Kasumi-1 (cell line): ENCODE data around the gene LRRC41.
A peak's percentile ranks its signal among the peaks of the same experiment; 100 is the strongest.
"Not testable (repeated sequence)": the region's sequence is repeated elsewhere in the genome, so short reads cannot be mapped to it uniquely, and the experiment has no call there.

Source experiments
- DNase-seq, 2 experiments: peaks; one replicate each; lab custom pipeline; 2025; lab: John Stamatoyannopoulos, UW

LRRC41 gene

DNA sequence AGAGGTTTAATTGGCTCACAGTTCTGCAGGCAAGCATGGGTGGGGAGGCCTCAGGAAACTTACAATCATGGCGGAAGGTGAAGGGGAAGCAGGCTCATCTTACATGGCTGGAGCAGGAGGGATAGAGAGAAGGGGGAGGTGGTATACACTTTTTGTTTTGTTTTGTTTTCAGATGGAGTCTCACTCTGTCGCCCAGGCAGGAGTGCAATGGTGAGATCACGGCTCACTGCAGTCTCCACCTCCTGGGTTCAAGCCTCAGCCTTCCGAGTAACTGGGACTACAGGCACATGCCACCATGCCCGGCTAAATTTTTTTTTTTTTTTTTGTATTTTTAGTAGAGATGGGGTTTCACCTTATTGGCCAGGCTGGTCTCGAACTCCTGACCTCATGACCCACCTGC is 18.8 kb upstream of the LRRC41 start:
- DNase-seq, result not testable (repeated sequence)

DNA sequence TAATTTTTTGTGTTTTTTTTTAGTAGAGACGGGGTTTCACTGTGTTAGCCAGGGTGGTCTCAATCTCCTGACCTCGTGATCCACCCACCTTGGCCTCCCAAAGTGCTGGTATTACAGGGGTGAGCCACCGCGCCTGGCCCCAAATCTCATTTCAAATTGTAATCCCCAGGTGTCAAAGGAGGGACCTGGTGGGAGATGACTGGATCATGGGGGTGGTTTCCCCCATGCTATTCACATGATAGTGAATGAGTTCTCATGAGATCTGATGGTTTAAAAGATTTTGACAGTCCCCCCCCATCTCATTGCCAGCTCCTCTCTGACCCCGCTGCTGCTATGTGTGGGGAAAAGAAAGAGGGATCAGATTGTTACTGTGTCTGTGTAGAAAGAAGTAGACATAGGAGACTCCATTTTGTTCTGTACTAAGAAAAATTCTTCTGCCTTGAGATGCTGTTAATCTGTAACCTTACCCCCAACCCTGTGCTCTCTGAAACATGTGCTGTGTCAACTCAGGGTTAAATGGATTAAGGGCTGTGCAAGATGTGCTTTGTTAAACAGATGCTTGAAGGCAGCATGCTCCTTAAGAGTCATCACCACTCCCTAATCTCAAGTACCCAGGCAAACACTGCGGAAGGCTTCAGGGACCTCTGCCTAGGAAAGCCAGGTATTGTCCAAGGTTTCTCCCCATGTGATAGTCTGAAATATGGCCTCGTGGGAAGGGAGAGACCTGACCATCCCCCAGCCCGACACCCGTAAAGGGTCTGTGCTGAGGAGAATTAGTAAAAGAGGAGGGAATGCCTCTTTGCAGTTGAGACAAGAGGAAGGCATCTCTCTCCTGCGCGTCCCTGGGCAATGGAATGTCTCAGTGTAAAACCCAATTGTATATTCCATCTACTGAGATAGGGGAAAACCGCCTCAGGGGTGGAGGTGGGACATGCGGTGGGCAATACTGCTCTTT is 16.8 kb upstream of the LRRC41 start:
- DNase-seq, result not testable (repeated sequence)

DNA sequence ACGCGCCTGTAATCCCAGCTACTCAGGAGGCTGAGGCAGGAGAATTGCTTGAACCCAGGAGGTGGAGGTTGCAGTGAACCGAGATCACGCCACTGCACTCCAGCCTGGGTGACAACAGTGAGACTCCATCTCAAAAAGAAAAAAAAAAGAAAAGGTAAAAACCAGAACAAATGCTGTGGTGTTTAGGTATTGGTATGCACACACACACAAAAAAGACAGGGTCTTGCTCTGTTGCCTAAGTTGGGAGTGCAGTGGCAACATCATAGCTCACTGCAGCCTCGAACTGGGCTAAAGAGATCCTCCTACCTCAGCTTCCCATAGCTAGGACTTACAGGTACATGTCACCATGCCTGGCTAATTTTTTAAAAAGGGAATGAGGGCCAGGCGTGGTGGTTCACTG is 15.9 kb upstream of the LRRC41 start:
- not testable (repeated sequence) for DNase-seq

DNA sequence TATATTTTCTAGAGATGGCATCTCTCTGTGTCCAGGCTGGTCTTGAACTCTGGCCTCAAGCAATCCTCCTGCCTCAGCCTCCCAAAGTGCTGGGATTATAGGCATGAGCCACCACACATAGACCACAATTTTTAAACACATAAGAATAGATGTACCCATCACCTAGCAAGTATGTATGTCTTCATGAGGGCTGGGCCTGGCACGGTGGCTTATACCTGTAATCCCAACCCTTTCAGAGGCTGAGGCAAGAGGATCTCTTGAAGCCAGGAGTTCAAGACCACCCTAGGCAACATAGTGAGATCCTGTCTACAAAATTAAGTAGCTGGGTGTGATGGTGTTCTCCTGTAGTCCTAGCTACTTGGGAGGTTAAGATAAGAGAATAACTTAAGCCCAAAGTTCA is 13.9 kb upstream of the LRRC41 start:
- DNase-seq, result no peak

DNA sequence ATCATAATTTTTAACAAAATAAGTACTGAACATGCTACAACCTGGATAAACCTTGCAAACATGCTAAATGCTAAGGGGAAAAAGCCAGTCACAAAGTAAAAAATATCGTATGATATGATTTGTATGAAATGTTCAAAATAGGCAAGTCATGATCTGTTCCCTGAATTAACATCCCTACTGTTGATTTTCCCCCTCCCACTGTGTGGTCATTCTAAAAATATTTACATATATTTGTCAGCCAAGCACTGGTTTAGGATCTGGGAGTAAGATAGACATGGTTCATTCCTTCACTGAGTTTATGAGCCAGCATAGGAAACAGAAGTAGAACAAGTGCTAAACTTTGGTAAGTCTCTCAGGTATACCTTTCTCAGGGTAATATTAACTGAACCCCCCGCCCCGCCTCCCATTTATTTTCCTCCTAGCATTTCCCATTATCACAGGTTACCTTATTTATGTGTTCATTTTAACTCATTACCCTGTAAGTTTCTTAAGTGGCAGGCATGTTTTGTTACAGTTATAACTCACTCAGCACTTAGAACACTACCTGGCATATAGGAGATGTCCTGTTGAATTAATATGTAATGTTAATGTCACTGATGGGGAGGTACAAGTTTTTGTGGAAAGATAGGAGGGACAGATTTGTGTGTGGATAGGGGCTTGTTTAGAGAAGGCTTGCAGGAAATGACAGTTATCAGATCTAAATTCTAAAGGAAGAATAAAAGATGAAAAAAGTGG is 12.4 kb upstream of the LRRC41 start:
- DNase-seq, result no peak

DNA sequence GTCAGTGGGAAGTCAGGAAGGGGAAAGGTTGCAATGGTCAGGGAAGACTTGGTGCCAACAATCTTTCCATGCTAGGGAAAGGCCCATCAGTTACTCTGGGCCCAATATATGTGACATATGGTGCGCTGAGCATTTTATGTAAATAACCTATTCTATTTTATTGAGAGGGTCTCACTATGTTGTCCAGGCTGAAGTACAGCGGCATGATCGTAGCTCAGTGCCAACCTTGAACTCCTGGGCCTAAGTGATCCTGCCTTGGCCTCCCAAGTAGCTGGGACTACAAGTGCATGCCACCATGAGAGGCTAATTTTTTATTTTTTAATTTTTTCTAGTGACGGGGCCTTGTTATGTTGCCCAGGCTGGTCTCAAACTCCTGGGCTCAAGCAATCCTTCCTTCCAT is 6.9 kb upstream of the LRRC41 start:
- no peak for DNase-seq

DNA sequence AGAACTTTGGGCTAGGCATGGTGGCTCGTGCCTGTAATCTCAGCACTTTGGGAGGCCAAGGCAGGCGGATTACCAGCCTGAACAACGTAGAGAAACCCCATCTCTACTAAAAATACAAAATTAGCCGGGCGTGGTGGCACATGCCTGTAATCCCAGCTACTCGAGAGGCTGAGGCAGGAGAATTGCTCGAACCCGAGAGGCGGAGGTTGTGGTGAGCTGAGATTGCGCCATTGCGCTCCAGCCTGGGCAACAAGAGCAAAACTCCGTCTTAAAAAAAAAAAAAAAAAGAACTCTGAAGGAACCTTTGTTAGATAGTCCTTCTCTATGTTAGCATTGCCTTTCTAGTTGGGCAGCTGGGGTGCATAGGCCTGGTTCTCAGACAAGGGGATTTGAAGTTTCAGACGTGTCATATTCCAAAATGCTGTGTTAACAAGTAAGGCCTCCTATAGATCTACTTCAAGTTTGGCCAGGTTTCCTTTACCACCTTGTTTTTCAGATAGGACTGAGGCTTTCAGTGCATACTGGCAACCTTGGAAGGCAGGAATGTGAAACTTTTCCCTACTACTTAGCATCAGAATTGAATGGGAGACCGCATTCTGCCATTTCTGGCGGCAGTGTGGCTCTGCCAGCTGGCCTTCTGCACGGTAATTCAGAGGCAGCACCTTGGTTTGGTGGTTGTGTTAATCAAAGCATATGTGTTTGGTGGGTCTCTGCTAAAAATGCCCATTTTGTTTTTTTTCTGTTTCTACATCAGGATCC is 6.2 kb upstream of the LRRC41 start:
- no peak for DNase-seq

DNA sequence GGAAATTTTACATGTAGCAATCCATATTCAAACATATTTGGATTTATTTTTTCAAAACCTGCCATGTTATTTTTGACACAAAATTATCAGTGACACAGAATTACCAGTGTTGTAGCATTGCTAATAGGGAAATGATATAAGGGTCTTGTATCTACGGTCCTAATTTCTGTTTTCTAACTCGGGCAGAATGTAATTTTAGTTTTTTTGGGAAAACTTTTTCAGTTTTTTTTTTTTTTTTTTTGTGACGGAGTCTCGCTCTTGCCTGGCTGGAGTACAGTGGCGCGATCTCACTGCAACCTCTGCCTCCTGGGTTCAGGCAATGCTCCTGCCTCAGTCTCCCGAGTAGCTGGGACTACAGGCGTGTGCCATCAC is 2.7 kb upstream of the LRRC41 start:
- DNase-seq, result no peak

DNA sequence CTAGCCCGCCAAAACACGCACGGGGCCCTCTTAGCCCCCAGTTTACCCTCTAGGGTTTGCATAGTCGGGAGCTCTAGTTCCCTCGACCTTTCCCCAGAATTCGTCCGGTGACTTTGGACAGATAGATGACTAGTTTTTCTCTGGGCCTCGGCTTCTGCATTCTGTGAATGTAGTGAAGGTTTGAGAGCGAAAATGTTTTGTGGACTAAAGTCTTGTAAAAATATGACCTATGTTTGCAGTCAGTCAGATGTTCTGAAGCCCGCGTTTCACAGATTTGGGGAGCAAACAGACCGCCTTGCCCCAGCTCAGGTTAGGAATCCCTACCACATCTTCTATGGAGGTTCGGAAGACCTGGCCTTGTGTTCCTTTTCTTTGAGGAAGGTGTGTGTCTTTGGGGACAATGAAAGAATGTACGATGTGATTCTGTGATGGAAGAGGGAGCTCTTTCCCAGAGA is 483 bp upstream of the LRRC41 start:
- peak; percentile 41 to 42 for DNase-seq

DNA sequence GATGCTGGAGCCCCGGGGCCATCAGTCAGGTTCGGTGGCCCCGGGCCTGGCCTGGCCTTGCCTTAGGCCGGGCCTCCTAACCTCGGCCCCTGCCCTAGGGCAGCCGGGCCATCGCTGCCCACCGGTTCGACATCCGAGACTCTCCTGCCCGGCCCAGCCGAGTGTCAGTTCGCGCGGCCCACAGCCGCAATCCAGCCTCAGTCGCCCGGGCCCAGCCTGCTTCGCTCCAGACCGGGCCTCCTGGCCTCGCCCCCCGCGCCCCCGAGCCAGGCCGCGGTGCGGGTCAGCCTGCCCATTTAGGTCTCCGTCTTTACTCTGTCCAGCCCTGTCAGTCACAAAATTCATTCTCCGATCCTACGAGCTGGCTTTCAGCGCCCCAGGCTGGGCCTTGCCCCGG is 777 bp downstream of the LRRC41 start:
- DNase-seq, result no peak

DNA sequence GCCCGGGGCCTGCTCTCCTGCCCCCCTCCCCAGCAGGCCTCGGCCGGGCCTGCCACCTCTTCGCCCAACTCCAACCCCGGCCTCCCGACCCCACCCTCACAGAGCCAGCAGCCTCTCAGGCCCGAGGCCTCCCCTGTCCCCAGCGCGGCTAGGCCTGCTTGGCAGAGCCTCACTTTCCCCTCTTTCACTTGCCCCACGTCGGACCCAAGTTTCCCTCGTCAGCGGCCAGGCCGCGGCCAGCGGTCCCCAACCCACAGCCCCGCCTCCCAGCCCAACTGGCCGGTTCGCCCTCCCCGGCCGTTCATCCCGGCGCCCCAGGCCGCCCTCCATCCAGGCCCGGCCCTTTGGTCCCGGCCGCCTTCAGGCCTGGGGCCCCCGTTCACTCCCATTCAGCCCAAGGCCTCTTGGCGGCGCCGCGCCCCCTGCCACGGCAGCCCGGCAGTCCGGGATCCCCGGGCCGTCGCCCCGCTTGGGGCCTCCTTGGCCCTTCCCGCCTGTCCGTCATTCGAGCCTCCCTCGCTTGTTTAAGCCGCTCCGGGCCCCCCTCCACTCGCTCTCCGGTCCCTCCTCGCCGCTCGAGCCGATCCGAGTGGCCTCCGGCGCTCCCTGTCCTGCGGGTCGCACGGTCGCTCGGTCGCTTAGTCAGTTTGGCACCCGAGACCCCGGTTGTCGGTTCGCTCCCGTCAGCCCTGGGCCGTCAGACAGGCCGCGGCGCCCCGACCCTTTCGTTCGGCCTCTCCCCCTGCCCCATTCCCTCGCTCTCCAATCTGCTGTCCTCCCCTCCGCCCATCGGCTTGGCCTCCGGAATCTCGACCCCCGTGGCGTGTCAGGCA is 1.4 kb downstream of the LRRC41 start:
- peak in 1 of 2 experiments; percentile 24 for DNase-seq

DNA sequence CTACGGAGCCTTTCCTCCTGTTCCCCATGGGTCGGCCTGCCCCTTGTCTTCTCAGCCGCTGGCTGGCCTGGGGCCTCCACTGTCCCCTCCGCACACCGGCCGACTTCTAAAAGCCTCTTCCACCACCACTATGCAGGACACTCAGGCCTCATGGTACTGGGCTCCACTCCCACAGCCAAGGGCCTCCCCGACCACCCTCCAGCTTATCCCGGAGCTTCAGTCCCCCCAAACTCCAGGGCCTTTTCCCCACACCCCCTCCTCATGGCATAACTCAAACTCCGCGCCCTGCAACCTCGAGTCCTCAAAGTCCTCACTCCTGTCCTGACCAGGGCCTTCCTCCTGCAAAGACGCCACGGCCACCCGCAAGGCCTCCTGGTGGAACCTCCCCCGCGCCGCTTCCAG is 2.0 kb downstream of the LRRC41 start:
- peak in 1 of 2 experiments; percentile 45 for DNase-seq

DNA sequence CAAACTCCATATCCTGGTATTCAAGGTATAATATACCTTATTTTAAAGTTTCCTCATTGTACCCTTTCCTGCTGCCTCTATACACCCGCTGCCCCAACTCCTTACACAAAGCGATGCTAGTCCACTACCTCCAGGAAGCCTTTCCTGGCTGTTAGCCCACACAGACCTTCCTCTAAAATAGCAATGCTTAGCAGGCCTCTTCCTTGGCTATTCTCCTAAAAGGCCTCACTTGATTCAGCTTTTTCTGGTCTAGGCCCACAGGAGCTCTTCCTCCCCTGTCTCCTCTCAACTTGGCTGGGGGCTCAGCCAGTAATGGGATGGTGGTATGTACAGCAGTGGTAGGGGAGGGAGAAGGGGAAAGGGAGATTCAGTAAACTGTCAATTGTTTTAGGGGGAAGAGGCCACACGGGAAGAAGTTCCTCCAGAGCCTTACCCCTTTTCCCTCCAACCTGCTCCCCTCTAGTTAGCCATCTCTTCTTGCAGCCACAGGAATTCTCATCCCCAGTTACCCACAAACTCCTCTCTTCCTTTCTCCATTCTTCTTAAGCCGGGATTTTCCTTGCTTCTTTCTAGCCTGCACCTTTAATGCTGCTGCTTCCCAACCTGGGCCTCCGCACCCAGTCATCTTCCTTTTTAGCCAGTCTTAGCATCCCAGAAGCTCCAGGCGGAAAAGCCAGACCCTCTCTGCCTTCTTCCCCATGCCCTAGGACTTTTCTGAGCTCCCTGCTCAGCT is 2.6 kb downstream of the LRRC41 start:
- DNase-seq, result peak; percentile 38 to 50

DNA sequence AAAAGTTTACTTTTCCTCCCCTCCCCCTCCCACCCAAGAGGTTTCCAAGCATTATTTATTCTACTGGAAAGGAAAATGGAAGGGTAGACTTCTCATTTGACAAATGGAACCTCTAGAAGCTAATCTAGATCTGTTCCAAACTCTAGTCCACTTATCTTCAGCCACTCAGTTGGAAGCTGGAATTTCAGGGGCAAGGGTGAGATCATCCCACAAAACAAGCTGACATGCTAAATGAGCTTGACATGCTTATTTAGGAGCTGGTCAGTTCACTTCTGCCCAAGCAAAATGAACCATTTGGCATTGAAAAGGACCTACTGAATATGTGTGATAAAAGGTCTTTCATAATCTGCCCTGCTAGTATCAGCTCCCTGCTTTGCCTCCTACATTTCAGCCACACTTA is 5.0 kb downstream of the LRRC41 start:
- no peak for DNase-seq

DNA sequence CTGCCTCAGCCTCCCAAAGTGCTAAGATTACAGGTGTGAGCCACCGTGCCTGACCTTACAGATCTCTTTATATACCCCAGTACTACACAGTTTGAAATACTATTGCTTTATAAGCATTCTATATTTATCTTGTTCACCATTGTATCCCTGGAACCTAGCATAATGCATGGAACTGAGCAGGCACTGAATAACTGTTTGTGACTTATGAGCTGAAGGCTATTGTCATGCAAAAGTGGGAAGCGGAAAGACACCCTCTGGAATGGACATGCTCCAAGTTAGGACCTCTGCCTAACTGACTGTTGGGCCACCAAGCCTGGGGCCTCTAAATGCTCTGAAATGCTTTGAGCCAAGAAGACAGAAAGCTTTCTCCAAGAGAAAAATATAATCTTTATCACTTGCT is 8.1 kb downstream of the LRRC41 start:
- no peak for DNase-seq

DNA sequence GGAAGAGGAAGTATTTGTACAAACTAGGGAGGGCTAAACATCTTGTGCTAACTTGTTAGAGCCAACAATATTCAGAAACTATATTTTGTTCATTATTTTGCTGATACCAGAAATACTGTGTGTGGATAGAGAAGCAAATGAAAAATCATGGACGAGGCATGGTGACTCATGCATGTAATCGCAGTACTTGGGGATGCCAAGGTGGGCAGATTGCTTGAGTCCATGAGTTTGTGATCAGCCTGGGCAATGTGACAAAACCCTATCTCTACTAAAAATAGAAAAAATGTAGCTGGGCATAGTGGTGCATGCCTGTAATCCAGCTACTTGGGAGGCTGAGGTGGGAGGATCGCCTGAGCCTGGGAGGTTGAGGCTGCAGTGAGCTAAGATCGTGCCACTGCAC is 13.4 kb downstream of the LRRC41 start:
- DNase-seq, result no peak

DNA sequence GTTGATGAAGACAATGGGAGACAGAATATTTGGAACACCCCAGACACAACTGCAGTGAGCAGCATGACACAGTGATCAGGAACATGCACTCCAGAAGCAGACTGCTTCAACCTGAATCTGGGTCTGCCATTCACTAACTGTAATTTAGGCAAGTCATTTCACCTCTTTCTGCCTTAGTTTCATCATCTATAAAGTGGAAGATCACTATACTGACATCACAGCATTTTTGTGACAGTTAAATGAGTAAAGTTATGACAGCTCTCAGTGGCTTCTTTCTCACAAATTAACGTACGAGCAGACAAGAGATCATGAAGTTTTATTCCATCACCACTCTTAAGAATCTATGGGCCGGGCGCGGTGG is 14.3 kb downstream of the LRRC41 start:
- DNase-seq, result no peak

DNA sequence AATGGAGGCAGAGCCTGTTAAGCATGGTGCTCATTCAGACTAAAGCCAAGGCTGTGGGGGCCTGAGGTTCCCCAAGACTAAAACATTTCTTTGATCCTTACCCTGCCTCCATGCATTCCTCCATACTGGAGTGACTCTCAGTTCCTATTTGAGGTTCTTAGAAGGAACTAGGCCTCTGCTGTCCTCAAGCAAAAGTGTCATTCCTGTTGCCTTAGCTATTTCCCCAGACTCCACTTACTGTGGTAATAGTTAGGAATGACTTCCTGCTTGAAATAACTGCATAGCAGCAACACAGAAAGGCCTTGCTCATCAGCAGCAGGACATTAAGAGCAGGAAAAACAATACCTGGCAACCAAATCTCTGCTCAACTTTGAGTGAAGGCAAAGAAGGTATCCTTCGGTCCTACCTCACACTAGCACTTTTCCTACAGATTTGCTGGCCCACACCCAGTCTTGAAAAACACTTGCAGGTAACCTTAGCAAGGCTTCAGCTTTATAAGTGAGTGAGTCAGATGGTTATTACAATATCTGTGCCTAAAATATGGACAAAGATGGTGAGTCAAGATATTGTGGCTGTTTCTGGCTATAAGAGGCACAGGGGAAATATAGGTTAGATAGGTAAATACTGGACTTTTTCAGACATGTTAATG is 14.8 kb downstream of the LRRC41 start:
- no peak for DNase-seq

DNA sequence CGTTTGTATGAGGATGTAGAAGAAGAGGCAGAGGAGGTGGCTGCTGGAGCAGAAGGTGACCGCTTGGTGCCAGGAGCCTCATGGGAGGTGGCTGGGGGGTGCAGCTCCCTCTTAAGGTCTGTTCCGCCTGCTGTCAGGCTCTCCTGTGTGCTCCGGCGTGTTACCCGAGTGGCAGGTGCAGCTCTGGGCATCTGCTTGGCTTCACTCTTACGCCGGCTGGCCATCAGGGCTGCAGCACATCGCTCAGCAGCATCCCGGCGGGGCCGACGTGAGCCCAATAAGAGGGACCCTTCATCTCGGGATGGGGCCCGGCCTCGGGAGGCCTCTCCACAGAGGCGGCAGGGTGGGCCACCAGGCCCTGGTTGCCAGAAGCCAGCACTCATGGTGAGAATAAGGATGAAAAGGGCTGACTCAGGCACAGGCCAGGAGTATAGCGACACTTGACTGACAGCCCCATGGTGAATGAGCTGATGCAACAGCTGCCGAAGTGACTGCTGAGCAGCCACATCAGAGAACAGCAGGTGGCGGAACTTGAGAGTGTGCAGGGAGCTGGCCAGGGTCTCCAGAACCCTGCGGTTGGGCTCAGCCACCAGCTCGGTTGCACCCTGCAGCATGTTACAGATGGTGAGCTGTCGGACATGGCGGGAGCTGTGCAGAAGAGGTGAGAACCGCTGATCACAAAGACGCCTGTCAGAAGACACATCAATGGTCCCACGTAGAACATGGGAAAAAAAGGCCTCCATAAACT is 17.5 kb downstream of the LRRC41 start:
- no peak for DNase-seq
